ENCODE results near the gene AMPH.

DNA sequence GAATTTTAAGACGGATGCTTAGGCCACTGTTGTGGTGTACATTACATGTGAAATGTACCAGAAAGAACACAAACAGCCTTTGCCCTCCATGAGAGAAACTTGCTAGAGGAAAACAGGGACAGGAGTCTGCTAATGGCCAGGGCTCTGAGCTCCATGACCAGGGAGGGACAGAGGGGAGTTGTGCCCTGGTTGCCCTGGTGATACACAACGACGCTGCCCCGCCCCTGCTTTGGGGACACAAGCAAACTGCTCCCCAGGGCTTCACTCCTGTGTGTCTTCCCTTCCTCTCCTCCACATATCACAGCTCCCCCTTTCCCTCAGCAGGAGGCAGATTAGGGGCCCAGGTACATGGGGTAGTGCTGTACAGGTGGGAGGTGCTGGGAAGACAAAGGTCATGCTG is 36.2 kb downstream of the AMPH start:
- TF ChIP-seq POLR2A (IDR thresholded peaks at IDR 0.05): no peak
- TF ChIP-seq EP300 (IDR thresholded peaks at IDR 0.05; ENCODE audit: low read depth): no peak
- TF ChIP-seq, protein P1, sequence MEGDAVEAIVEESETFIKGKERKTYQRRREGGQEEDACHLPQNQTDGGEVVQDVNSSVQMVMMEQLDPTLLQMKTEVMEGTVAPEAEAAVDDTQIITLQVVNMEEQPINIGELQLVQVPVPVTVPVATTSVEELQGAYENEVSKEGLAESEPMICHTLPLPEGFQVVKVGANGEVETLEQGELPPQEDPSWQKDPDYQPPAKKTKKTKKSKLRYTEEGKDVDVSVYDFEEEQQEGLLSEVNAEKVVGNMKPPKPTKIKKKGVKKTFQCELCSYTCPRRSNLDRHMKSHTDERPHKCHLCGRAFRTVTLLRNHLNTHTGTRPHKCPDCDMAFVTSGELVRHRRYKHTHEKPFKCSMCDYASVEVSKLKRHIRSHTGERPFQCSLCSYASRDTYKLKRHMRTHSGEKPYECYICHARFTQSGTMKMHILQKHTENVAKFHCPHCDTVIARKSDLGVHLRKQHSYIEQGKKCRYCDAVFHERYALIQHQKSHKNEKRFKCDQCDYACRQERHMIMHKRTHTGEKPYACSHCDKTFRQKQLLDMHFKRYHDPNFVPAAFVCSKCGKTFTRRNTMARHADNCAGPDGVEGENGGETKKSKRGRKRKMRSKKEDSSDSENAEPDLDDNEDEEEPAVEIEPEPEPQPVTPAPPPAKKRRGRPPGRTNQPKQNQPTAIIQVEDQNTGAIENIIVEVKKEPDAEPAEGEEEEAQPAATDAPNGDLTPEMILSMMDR (IDR thresholded peaks at IDR 0.05): no peak
- TF ChIP-seq POLR2AphosphoS5 (IDR thresholded peaks at IDR 0.05): no peak

All from transverse colon (tissue), 4 donors.